ENCODE data around the gene VEZT.

The VEZT gene

GRCh38 chr12:95258151-95258550 lies 40.5 kb downstream of the VEZT start:
- Histone ChIP-seq H3K27me3 (ENCODE audit: insufficient read depth, low read length) (no peaks in the 10 kb centered on the region), H3K9me3 (ENCODE audit: low read length) (peaks cover 2% of the 10 kb centered on the region), H3K4me1 (ENCODE audit: insufficient read depth, low read length) (no peaks in the 10 kb centered on the region), H3K4me3 (ENCODE audit: low read length) (no peak overlapping the region), H3K36me3 (ENCODE audit: insufficient read depth, low read length) (peaks cover 86% of the 10 kb centered on the region), H2AFZ (ENCODE audit: low read depth, low read length) (no peak overlapping the region)

DNA sequence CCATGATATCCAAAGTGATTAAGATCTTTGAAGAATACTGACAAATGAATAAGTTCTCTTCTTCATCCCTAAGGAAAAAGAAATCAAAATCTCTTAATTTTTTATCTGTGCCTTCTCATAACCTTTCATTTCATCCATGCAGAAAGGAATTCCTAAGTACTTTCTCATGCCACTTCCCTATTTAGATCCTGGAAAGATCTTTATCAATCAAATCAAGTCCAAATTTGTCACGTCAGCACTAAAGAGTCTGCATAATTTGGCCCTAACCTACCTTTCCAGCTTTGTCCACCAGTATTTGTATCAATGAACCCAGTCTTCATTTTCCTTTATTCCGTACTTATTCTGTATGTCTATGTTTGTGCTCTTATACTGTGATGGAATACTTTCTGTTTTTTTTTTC lies 41.2 kb downstream of the VEZT start:
- Histone ChIP-seq H3K27me3 (ENCODE audit: insufficient read depth, low read length) (no peaks in the 10 kb centered on the region), H2AFZ (ENCODE audit: low read depth, low read length) (no peak overlapping the region), H3K9me3 (ENCODE audit: low read length) (peaks cover 2% of the 10 kb centered on the region), H3K4me3 (ENCODE audit: low read length) (no peak overlapping the region), H3K36me3 (ENCODE audit: insufficient read depth, low read length) (peaks cover 86% of the 10 kb centered on the region), H3K4me1 (ENCODE audit: insufficient read depth, low read length) (no peaks in the 10 kb centered on the region)

DNA sequence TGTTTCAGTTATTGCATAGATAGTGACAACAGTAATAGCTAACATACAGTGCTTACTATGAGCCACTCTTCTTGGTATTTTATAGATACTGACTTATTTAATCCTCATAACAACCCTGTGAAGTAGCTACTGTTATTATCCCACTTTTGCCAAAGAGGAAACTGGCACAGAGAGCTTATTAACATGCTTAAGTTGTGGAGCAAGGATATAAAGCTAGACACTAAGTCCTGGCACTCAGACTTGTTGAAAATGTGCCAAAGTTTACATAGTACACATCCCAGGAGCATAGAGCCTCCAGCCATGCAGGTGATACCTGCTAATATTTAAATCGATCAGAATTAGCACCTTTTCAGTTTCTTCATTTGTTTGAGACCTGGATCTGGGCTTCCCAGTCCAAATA lies 41.8 kb downstream of the VEZT start:
- Histone ChIP-seq H2AFZ (ENCODE audit: low read depth, low read length) (no peak overlapping the region), H3K36me3 (ENCODE audit: insufficient read depth, low read length) (peaks cover 86% of the 10 kb centered on the region), H3K27me3 (ENCODE audit: insufficient read depth, low read length) (no peaks in the 10 kb centered on the region), H3K9me3 (ENCODE audit: low read length) (no peaks in the 10 kb centered on the region), H3K4me3 (ENCODE audit: low read length) (no peak overlapping the region), H3K4me1 (ENCODE audit: insufficient read depth, low read length) (no peaks in the 10 kb centered on the region)

DNA sequence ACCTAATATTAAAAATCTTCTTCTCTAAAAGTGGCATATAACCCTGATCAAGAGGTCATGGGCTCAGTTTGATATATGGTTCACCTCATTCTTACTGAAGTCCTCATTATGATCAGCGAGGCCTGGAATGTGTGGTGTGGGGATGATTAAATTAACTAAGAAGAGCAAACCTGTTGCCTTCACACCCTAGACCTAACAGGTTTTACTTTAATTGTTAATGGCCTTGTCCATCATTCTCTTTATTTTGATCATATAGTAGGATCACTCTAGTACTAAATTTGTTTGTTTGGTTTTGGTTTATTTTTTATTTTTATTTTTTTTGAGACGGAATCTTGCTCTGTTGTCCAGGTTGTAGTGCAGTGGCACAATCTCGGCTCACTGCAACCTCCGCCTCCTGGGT lies 43.5 kb downstream of the VEZT start:
- Histone ChIP-seq H3K4me3 (ENCODE audit: low read length) (no peak overlapping the region), H3K9me3 (ENCODE audit: low read length) (no peaks in the 10 kb centered on the region), H3K4me1 (ENCODE audit: insufficient read depth, low read length) (no peaks in the 10 kb centered on the region), H3K36me3 (ENCODE audit: insufficient read depth, low read length) (peaks cover 84% of the 10 kb centered on the region), H2AFZ (ENCODE audit: low read depth, low read length) (no peak overlapping the region), H3K27me3 (ENCODE audit: insufficient read depth, low read length) (no peaks in the 10 kb centered on the region)

DNA sequence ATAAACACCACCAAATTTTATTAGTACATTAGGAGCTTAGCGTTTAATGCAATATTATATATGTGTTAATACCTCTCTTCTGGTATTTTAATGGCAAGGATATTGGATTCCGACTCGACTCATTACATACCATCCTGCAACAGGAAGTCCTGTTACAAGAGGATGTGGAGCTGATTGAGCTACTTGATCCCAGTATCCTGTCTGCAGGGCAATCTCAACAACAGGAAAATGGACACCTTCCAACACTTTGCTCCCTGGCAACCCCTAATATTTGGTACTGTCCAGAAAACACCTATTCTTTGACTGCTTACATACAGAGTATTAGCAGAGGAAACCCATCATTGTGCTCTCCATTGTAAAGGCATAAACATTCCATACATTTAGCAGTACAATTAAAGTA lies 45.2 kb downstream of the VEZT start:
- H3K27me3 ChIP-seq (ENCODE audit: insufficient read depth, low read length): no peaks in the 10 kb centered on the region
- no peaks in the 10 kb centered on the region for H3K4me1 ChIP-seq (ENCODE audit: insufficient read depth, low read length)
- H3K4me3 ChIP-seq (ENCODE audit: low read length): no peak overlapping the region
- H3K36me3 ChIP-seq (ENCODE audit: insufficient read depth, low read length): peaks cover 85% of the 10 kb centered on the region
- no peaks in the 10 kb centered on the region for H3K9me3 ChIP-seq (ENCODE audit: low read length)
- no peak overlapping the region for H2AFZ ChIP-seq (ENCODE audit: low read depth, low read length)

GRCh38 chr12:95265765-95266164 lies 48.2 kb downstream of the VEZT start:
- peaks cover 81% of the 10 kb centered on the region for H3K36me3 ChIP-seq (ENCODE audit: insufficient read depth, low read length)

GRCh38 chr12:95266254-95266653 lies 48.6 kb downstream of the VEZT start:
- H3K36me3 ChIP-seq (ENCODE audit: insufficient read depth, low read length): peaks cover 79% of the 10 kb centered on the region

More at GRCh38 chr12:95265765-95266164, 48.2 kb downstream of the VEZT start:
- Histone ChIP-seq H3K4me1 (ENCODE audit: insufficient read depth, low read length) (no peaks in the 10 kb centered on the region), H2AFZ (ENCODE audit: low read depth, low read length) (no peak overlapping the region), H3K9me3 (ENCODE audit: low read length) (no peaks in the 10 kb centered on the region), H3K4me3 (ENCODE audit: low read length) (no peak overlapping the region), H3K27me3 (ENCODE audit: insufficient read depth, low read length) (no peaks in the 10 kb centered on the region)

GRCh38 chr12:95269892-95270291 lies 52.3 kb downstream of the VEZT start:
- H3K36me3 ChIP-seq (ENCODE audit: insufficient read depth, low read length): peaks cover 70% of the 10 kb centered on the region
- H3K4me3 ChIP-seq (ENCODE audit: low read length): no peak overlapping the region
- H3K27me3 ChIP-seq (ENCODE audit: insufficient read depth, low read length): no peaks in the 10 kb centered on the region
- H3K4me1 ChIP-seq (ENCODE audit: insufficient read depth, low read length): no peaks in the 10 kb centered on the region
- H2AFZ ChIP-seq (ENCODE audit: low read depth, low read length): no peak overlapping the region
- no peaks in the 10 kb centered on the region for H3K9me3 ChIP-seq (ENCODE audit: low read length)

More at GRCh38 chr12:95266254-95266653, 48.6 kb downstream of the VEZT start:
- Histone ChIP-seq H3K27me3 (ENCODE audit: insufficient read depth, low read length) (no peaks in the 10 kb centered on the region), H3K4me3 (ENCODE audit: low read length) (no peak overlapping the region), H3K9me3 (ENCODE audit: low read length) (no peaks in the 10 kb centered on the region), H2AFZ (ENCODE audit: low read depth, low read length) (no peak overlapping the region), H3K4me1 (ENCODE audit: insufficient read depth, low read length) (no peaks in the 10 kb centered on the region)

- Histone ChIP-seq H3K4me1 (ENCODE audit: insufficient read depth, low read length) (no peaks in the 10 kb centered on the region), H2AFZ (ENCODE audit: low read depth, low read length) (no peak overlapping the region), H3K4me3 (ENCODE audit: low read length) (no peak overlapping the region), H3K36me3 (ENCODE audit: insufficient read depth, low read length) (peaks cover 72% of the 10 kb centered on the region), H3K27me3 (ENCODE audit: insufficient read depth, low read length) (no peaks in the 10 kb centered on the region), H3K9me3 (ENCODE audit: low read length) (no peaks in the 10 kb centered on the region)
Measured at GRCh38 chr12:95271465-95271864, 53.9 kb downstream of the VEZT start.

DNA sequence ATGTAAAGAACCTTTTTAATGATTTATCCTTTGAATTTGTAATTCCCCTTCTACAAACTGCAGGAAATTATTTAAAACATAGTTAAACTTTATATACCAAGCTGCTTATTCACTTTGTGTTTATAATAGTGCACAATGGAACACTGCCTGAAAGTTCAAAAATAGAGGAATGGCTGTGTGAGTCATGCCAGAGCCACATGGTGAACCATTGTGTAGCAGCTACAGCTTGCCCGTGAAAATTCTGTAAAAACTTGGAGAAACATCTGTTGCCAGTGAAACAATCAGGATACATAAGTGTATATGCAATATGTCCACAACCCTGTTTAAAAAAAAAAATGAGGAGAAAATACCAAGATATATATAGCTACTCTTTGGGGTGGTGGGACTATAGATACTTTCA lies 59.5 kb downstream of the VEZT start:
- Histone ChIP-seq H3K4me1 (ENCODE audit: insufficient read depth, low read length) (no peaks in the 10 kb centered on the region), H3K4me3 (ENCODE audit: low read length) (no peak overlapping the region), H3K36me3 (ENCODE audit: insufficient read depth, low read length) (peaks cover 69% of the 10 kb centered on the region), H3K9me3 (ENCODE audit: low read length) (no peaks in the 10 kb centered on the region), H2AFZ (ENCODE audit: low read depth, low read length) (no peak overlapping the region), H3K27me3 (ENCODE audit: insufficient read depth, low read length) (no peaks in the 10 kb centered on the region)

GRCh38 chr12:95279856-95280255 lies 62.2 kb downstream of the VEZT start:
- Histone ChIP-seq H3K27me3 (ENCODE audit: insufficient read depth, low read length) (no peaks in the 10 kb centered on the region), H3K9me3 (ENCODE audit: low read length) (no peaks in the 10 kb centered on the region), H3K4me1 (ENCODE audit: insufficient read depth, low read length) (no peaks in the 10 kb centered on the region), H3K4me3 (ENCODE audit: low read length) (no peak overlapping the region), H2AFZ (ENCODE audit: low read depth, low read length) (no peak overlapping the region), H3K36me3 (ENCODE audit: insufficient read depth, low read length) (peaks cover 78% of the 10 kb centered on the region)

- no peak overlapping the region for H3K4me3 ChIP-seq (ENCODE audit: low read length)
- no peak overlapping the region for H2AFZ ChIP-seq (ENCODE audit: low read depth, low read length)
- no peaks in the 10 kb centered on the region for H3K4me1 ChIP-seq (ENCODE audit: insufficient read depth, low read length)
- H3K27me3 ChIP-seq (ENCODE audit: insufficient read depth, low read length): no peaks in the 10 kb centered on the region
- H3K9me3 ChIP-seq (ENCODE audit: low read length): no peaks in the 10 kb centered on the region
- peaks cover 74% of the 10 kb centered on the region for H3K36me3 ChIP-seq (ENCODE audit: insufficient read depth, low read length)
Measured at GRCh38 chr12:95282266-95282665, 64.7 kb downstream of the VEZT start.

- Histone ChIP-seq H3K4me1 (ENCODE audit: insufficient read depth, low read length) (no peaks in the 10 kb centered on the region), H3K9me3 (ENCODE audit: low read length) (no peaks in the 10 kb centered on the region), H2AFZ (ENCODE audit: low read depth, low read length) (no peak overlapping the region), H3K36me3 (ENCODE audit: insufficient read depth, low read length) (peaks cover 76% of the 10 kb centered on the region), H3K4me3 (ENCODE audit: low read length) (no peak overlapping the region), H3K27me3 (ENCODE audit: insufficient read depth, low read length) (no peaks in the 10 kb centered on the region)
Measured at GRCh38 chr12:95283371-95283770, 65.8 kb downstream of the VEZT start.

- H3K27me3 ChIP-seq (ENCODE audit: insufficient read depth, low read length): no peaks in the 10 kb centered on the region
- no peak overlapping the region for H3K4me3 ChIP-seq (ENCODE audit: low read length)
- no peaks in the 10 kb centered on the region for H3K9me3 ChIP-seq (ENCODE audit: low read length)
- peaks cover 70% of the 10 kb centered on the region for H3K36me3 ChIP-seq (ENCODE audit: insufficient read depth, low read length)
- H3K4me1 ChIP-seq (ENCODE audit: insufficient read depth, low read length): no peaks in the 10 kb centered on the region
- no peak overlapping the region for H2AFZ ChIP-seq (ENCODE audit: low read depth, low read length)
Measured at GRCh38 chr12:95286713-95287112, 69.1 kb downstream of the VEZT start.

Measured in neuron (in vitro differentiated cells).